SKM-1 (cell line): ENCODE measurements around the gene SHB.
"Not testable (repeated sequence)": the region's sequence is repeated elsewhere in the genome, so short reads cannot be mapped to it uniquely, and the experiment has no call there.

Experiments used
- DNase-seq: peaks from one replicate; lab custom pipeline; 2025; ENCODE audit not compliant: unreplicated experiment; lab: John Stamatoyannopoulos, UW

The SHB gene

DNA sequence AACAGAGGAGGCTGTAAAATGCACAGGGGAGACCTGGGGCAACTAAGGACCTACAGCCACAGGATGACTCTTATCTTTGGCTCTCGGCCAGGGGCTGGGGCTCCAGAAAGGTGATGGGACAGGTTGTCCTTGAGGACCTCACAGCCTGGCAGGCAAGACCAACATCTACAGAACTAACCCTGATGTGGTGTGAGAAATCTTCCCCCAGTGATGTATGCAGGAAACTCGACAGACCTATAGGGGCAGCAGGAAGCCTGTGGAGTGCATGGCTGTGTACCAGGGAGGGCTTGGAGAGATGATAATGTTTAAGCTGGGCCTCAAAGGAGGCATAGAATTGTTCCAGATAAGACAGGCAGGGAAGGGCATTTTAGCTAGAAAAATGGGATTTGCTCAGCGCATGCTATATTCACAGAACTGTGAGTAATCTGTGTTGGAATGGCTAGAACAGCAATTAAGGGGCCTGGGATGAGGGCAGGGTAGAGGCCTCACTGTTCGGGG, 96.6 kb downstream of the SHB start:
- no peak for DNase-seq

DNA sequence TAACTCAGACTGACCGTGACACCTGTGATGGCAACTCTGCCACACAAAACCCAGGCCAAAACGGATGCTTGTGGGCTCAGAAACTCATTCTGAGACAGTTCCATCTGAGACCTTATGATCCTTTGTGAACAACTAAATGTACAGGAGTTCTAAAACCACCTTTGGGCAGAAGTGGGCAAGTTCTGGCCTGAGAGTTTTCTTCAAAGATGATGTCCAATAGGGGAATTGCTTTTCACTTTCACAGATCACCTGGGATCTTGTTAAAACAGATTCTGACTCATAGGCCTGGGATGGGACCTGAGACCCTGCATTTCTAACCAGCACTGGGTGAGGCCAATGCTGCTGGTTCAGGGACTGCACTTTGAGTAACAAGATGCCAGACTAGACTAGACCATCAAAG, 97.3 kb downstream of the SHB start:
- DNase-seq, result no peak

DNA sequence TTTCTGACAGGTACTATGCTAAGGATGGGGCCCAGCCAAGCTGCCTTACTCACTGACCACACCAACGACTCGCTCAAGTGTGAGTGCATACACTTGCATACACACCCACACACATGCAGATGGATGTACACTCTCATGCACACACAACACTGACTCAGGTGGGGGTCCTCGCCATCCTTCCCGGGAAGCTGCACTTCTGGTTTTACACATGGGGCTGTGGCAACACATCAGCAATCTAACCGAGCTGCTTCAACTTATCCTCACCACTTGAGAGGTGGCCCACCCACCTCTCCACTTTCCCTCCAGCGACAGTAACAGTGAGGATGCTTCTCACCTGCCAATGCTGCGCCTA, 97.9 kb downstream of the SHB start:
- DNase-seq, result no peak

DNA sequence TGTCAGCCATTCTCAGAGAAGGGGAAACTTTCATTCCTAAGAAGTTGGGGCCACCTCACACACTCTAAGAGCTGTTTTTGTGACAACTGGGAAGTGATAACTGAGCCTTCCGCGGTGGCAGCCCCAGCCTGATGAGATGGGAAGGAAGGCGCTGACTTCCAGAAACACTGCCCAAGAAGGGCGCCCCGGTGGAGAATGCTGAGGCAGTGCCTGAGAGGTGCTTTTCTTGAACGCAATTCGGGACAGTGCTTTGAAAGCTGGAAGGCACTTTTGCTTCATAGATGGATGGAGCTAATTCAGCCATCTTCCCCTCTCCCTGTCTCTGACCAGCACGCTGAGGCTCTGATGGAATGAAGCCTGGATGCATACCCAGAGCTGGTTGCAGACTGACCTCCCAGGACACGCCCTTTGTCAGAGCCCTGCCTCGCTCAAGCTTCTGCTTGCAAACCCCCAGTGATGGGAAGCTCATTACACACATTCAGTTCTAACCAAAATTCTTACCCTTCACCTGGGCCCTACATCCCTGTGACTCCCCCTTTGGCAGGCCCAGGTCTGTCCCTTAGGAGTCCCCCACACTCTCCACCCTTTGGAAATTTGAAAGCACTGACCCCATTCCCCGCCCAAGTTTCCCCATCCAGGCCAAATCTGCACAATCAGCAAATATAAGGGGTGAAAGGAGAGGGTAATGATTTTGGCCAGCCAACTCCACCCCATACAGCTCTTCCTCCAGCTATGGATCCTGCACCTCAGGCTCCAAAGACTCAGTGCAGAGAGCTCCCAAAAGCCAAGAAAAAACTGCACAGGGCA, 98.5 kb downstream of the SHB start:
- no peak for DNase-seq

DNA sequence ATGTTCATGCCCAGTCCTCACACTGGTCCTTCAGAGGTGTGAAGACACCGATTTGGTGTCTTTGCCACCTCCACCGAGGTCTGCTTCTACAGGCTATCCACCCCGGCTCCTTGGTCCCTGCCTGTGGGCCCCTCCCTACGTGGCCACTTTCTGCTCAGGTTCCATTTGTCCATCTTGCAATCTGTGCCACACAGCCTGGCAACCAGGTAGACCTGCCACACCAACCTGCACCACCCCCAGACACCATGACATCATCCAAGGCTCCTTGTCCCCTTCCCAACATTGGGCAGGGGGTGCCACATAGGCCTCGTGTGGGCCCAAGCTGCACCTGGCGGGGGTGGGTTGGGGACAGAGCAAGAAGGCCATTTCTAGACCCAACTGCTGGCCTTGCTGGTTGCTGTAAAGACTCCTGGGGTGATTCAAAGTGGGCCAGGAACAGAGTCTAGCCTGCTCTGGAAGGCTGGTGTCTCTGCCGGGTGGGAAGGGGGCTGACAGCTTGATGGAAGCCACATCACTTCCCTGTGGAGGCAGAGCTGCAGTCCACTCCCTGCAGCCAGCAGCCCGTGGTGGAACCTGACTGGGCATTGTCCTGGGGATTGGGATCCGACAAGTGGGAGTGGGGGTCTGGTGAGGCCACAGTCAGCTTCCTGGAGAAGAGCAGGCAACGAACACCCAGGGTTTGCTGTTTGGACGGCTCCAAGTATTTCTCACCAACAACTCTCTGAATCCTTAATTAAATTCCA, 99.3 kb downstream of the SHB start:
- no peak for DNase-seq

DNA sequence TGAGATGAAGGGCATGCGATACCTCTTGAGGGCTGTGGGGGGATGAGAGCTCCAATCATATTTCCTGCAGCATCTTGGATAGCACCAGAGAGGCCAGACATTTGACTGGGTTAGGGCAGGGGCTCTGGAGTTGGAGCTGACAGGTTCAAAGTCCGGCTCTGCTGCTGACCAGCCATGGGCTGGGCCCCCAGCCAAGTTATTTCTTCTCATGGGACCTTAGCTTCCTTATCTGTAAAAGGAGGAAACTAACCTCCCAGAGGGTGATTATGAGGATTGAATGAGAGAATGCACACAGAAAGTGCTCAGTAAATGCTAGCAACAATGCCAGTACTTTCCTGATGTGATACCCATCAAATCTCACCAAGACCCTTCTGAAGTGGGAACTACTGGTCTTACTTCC, 99.9 kb downstream of the SHB start:
- no peak for DNase-seq

DNA sequence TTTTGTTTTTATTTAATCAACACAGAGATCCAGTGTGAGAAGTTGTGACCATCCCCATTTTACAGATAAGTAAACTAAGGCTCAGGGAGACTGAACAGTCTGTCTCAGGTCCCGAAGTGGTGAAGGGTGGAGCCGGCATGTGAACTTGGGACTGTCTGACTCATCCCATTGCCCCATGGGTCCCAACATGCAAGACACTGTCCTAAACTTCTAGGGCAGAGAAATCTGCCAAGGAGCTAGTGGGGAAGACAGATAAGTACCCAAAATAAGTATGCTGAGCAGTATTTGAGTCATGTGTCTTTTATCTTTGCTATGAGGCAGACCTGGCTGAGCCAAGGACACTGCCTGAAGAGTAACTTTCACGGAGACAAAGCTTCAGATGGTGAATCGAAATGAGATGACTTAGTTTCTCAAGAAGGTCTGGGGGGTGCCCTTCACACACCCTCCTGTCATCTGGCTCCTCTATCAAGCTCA, 100.8 kb downstream of the SHB start:
- no peak for DNase-seq

DNA sequence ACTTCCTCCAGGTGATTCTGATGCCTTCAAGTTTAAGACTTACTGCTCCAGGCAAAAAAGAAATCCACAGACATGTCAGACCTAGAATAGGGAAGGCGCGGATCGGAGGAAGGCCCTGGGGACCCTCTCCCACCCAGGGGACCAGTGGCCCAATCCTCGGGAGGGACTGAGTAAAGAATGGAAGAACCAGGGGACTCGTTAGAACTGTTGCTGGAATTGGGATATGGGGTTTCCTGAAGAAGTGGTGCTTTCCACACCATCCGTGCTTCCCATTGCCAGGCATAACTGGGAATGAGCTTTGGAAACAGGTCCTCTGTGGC, 101.3 kb downstream of the SHB start:
- DNase-seq, result no peak

DNA sequence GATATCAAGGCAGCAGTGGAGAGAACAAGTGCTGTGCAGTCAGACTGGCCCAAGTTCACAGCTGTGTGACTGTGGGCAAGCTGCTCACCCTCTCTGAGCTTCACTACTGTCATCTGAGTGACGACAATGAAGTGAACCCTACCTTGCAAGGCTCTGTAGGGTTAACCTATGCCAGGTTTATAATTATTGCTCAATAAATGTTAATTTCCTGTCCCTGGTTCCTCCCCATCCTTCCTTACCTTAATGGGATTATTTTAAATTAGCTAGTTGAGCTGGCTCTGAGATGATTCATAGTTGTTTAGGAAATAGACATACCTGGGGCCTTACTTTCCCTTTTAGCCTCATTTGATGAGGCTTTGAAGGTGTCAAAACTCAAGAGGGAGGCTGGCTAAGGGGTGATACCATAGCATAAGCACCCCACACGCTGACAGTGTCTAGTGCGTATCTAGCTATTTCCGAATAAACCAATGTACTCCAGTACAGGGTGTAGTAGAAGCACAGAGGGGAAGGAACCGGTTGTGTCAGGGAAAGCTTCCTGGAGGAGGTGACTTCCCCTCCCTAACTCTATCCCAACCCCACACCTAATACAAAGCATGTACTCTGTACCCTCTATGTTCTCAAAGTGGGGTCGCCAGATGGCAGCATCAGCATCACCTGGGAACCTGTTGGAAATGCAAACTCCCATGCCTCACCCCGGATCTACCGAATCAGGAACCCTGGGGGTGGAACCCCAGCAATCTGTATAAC, 101.8 kb downstream of the SHB start:
- no peak for DNase-seq

DNA sequence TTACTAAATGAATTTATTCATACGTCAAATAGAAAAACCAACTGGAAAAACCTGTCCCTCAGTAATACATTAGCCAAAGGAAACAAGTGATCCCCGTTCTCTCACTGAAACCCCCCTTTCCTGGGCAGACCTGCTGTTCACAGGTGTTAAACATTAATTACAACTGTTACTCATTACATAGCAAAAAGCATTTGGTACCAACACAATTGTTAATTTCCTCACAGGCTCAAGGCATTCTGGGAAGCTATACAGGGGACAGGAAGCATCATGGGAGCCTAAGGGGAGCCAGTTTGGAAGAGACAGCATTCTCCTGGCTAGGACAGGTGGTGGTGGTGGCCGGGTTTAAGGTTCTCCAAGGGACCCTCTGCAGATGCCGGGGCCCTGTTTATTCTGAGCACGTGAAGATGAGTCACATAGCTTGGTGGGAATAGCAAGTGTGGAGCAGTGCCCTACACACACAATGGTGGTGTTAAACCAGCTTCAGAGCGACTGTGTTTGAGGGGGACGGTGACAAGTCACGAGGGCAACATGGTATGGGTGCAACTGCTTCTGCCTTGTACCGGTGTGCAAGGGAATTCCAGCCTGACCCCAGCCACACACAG, 102.5 kb downstream of the SHB start:
- DNase-seq, result no peak

DNA sequence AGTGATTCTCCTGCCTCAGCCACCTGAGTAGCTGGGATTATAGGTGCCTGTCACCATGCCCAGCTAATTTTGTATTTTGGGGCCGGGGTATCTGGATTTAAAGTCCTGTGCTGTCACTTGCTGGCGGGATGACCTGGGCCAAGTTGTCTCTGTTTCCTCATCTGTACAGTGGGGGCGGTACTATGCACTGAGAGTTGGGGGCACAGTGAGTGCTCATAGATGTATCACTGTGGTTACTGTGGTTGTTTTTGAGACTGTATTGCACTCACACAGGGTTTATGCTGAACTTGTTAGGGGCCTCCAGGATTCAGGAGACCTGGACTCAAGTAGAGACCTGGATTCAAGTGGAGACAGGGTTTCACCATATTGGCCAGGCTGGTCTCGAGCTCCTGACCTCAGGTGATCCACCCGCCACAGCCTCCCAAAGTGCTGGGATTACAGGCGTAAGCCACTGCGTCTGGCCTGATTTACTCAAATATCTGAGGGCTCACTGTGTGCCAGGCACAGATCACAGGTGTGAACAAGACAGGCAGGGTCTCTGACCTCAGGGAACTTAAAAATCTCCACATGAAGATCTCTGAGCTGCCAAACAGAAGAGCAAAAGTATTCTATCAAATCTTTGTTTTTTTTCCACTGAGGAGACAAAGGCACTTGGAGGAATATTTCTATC, 103.2 kb downstream of the SHB start:
- DNase-seq, result not testable (repeated sequence)

DNA sequence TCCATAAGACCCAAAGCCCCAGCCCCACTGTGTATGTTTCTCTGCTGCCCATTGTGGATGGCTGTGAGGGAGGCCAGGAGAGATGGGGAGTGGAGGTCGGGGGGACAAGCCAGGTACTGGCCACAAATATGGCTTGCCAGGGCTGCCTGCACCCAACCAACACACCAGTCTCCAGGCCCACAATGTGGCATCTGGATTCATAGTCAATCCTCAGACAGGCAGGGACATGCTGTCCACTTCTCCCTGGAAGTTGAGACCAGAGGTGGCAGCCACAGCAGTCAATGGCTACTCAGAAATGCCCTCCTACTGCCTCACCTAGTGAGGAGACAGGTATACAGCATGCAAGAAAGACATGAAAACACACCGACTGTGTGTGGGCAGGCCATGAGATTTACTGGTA, 103.9 kb downstream of the SHB start:
- no peak for DNase-seq

DNA sequence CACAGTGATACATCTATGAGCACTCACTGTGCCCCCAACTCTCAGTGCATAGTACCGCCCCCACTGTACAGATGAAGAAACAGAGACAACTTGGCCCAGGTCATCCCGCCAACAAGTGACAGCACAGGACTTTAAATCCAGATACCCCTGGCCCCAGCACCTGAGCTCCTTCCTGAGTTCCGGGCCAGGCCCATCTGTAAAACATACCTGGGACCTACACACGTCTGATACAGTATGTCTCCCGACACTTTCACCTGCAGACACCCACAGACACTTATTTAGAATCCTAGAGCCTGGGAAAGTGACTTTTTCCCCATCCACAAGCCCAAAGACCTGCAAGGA, 104.3 kb downstream of the SHB start:
- no peak for DNase-seq

DNA sequence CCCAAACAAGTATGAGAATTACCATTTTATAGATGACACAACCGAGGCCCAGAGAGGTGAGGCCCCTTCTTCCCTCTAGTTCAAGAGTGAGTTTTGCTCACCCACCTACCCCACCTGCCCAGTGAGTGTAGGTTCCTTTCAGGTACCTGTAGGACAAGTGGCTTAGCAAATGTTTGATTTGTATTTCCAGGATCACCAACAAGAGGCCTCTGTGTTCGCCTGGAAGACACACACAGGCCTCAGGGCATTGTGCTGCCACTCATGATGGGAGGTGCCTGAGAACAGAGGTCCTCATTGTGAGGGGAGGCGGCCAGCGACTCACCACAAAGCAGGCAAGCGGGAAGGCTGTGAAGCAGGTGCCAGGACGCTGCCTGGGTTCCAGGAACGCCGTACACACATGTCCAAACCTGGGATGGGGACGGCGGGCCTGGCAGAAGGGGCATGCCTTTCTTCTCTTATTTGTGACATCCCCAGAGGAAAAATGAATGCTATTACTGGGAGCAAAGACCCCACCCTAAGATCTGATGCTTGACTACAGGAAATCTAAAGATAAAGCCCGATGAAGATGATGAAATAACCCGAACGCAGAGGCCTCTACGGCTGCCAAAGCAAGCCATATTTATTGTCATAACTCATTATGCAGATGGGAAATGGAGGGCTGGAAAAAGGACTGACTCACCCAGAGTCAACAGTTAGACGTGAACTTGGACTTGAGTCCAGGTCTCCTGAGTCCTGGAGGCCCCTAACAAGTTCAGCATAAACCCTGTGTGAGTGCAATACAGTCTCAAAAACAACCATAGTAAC, 104.9 kb downstream of the SHB start:
- DNase-seq, result no peak

DNA sequence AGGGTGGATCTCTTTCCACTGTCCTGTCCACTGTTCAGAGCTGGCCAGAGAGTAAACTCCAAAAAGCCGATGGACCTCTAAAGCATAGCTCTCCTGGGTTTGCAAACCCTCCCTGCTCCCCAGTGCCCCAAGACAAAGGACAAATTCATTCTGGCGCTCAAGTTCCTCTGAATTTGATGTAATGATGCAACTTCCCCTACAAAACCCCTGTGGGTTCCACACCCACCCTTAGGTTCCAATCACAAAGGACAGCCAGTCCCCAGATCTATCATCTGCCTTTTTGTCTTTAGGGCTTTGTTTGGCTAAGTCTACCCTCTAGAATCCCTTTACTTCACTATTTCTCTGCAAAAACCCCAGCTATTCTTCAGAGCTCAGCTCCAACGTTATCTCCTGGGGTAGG, 107.7 kb downstream of the SHB start:
- DNase-seq, result peak; percentile 20

DNA sequence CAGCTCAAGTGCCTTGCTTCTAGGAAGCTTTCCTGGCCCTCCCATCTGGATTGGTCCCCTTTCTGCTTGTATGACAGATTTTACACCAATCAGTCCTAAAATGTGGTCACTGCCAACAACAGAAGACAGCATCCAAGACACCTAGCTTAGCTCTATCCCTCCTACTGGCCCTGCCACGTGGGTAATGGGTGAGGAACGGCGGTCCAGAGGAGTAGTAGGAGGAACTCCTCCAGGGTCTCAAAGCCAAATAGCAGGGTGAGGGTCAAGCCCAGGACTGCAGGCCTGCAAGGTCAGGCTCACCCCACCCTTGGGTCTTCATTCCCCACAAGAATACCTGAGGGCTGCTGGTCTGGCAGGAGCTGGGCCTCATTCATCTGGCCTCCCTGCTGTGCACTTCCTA, 108.4 kb downstream of the SHB start:
- no peak for DNase-seq

DNA sequence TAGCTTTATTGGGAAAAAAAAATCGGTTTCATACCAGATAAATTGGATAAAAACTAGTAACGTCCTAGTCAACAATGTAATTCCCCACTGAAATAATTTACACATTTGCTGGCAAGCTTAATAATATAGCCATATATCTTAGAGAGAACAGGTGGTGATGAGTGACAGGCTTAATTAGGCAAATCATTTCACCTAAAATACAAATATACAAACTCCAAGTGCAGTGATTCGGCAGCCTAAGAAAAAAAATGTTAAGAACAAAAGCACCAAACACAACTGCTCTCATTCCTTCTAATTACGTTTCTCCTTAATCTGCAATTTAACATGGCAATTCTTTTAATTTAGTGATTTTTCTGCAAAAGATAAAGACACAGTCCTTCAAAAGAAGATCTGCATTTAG, 109.1 kb downstream of the SHB start:
- DNase-seq, result no peak

DNA sequence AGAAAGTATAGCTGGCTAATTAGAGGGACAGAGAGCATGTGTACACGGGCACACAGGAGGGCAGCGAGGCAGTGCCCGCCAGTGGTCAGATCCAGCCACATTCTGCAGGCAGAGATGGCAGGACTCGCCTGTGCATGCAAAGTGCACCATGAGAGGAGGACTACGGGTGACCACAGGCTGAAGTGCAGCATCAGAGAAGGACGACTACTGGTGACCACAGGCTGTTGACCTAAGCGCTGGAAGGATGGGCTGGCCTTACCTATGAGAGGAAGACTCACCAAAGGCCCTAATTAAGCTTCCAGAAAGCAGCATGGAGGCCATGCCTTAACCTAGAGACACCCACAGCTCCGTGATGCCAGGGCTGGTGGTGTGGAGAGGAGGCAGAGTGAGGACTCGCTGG, 110.9 kb downstream of the SHB start:
- DNase-seq, result no peak

DNA sequence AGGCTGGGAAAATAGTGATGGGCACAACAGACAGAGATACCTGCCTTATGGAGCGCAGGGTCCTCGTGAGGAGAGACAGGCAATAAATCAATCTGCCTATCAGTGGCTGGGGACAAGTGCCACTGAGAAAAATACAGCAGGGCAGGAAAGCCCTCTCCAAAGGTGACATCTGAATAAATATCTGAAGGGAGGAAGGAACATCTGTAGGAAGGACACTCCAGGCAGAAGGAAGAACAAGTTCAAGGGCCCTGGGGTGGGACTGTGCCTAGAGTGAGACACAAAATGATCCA, 111.4 kb downstream of the SHB start:
- DNase-seq, result no peak

DNA sequence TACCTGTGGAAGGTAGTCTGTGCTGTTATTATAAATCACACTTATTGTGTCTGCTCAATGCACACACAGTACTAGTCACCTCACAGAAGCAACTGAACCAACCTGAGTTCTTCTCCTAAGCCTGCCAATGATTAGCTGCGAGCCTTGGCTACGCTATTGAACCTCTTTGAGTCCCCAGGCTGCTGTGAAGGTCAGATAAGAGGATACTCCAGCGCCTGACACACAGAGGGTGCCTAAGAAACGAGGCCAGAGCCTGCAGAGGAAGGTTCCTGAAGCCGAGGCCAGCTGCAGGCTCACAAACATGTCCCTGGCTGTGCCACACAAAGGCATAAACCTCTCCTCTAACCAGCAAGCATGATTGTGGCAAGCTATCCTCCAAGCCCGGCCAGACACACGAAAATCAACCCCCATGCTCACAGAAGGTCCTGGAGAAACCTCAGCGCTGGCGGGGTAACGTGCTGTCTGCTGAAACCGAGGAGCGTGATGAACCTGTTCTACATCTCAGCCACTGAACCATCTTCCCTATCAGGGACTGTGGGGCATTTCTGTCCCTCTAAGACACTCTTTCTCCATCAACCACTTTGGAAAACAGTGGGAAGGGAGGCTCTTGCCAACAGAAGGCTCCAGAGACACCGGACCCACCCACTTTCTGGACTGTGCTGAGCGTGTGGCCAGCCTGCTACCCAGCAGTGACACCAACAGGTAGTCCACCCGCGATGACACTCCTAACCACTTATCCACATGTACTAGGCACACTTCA, 111.9 kb downstream of the SHB start:
- DNase-seq, result no peak
